ENCODE data around the gene CATSPERD.
"Not testable (repeated sequence)": the region's sequence is repeated elsewhere in the genome, so short reads cannot be mapped to it uniquely, and the experiment has no call there.

DNA sequence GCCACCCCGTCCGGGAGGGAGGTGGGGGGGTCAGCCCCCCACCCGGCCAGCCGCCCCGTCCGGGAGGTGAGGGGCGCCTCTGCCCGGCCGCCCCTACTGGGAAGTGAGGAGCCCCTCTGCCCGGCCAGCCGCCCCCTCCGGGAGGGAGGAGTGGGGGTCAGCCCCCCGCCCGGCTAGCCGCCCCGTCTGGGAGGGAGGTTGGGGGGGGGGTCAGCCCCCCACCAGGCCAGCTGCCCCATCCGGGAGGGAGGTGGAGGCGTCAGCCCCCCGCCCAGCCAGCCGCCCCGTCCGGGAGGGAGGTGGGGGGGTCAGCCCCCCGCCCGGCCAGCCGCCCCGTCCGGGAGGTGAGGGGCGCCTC lies 18.4 kb upstream of the CATSPERD start:
- not testable (repeated sequence) for TF ChIP-seq POLR2A, EP300 (IDR thresholded peaks at IDR 0.05)
- TF ChIP-seq, protein P1, sequence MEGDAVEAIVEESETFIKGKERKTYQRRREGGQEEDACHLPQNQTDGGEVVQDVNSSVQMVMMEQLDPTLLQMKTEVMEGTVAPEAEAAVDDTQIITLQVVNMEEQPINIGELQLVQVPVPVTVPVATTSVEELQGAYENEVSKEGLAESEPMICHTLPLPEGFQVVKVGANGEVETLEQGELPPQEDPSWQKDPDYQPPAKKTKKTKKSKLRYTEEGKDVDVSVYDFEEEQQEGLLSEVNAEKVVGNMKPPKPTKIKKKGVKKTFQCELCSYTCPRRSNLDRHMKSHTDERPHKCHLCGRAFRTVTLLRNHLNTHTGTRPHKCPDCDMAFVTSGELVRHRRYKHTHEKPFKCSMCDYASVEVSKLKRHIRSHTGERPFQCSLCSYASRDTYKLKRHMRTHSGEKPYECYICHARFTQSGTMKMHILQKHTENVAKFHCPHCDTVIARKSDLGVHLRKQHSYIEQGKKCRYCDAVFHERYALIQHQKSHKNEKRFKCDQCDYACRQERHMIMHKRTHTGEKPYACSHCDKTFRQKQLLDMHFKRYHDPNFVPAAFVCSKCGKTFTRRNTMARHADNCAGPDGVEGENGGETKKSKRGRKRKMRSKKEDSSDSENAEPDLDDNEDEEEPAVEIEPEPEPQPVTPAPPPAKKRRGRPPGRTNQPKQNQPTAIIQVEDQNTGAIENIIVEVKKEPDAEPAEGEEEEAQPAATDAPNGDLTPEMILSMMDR (IDR thresholded peaks at IDR 0.05): not testable (repeated sequence)
